MM.1S (cell line): ENCODE results near the gene TBC1D10B.

Source experiments
- CTCF ChIP-seq: fragments of 300-600 bp; sonication (generic); IDR thresholded peaks from 2 replicates; pipeline ENCODE4 v1.5.1; 2016; ENCODE audit warnings: antibody characterized with exemption, low read length, mixed read lengths
- EZH2 ChIP-seq: fragments of 300-600 bp; sonication (generic); optimal IDR thresholded peaks from 2 replicates; pipeline ENCODE3; 2017; ENCODE audit warnings: low read depth, mild to moderate bottlenecking, antibody characterized with exemption, low read length, mixed read lengths
- EZH2phosphoT487 ChIP-seq: fragments of 300-600 bp; sonication (generic); IDR thresholded peaks from 2 replicates; pipeline ENCODE4 v1.6.1; 2018; ENCODE audit warnings: antibody characterized with exemption, low read length

- TF ChIP-seq CTCF (no peak), EZH2phosphoT487 (no peak), EZH2 (no peak)
Measured at GRCh38 chr16:30357715-30358576, 12.3 kb downstream of the TBC1D10B start.
